Measurements from ENCODE around the gene R3HDM1.

DNA sequence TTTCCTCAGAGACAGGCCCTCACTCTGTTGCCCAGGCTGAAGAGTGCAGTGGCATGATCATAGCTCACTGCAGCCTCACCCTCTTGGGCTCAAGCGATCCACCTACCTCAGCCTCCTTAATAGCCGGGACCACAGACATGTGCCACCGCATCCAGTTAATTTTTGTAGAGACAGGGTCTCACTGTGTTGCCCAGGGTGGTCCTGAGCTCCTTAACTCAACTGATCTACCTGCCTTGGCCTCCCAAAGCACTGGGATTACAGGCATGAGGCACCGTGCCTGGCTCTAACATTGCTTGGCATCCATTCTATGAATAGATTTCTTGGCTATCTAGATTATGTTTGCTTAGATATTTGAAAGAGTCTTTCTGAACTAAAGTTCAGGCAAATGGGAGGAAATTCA, 21.6 kb downstream of the R3HDM1 start:
- TF ChIP-seq CTCF (IDR thresholded peaks at IDR 0.05) = no peak
- no peak for TF ChIP-seq POLR2A (IDR thresholded peaks at IDR 0.05)
